ENCODE data around the gene FARSA. TPM values are rescaled to one million over a fixed set of nuclear protein-coding genes. Genes with fewer than 3 reads are reported as not detected.

FARSA gene
- total RNA-seq, 3 donors from 2014 or later = 26.1 to 53.7 (median 40.7) TPM

GRCh38 chr19:12882589-12882988 lies 50.9 kb downstream of the FARSA start:
- no peaks in the 10 kb centered on the region for H3K4me1 ChIP-seq
- no peak overlapping the region for H3K27ac ChIP-seq
- DNase-seq (ENCODE audit: low spot score in 2 of 2) = no peak
- no peak overlapping the region for H3K4me3 ChIP-seq
- peaks cover 0 to 17% of the 10 kb centered on the region in 2 donors for H3K27me3 ChIP-seq
- no peak for TF ChIP-seq POLR2AphosphoS5 (IDR thresholded peaks at IDR 0.05)
- no peak for TF ChIP-seq CTCF (IDR thresholded peaks at IDR 0.05)
- TF ChIP-seq POLR2A (IDR thresholded peaks at IDR 0.05) = no peak
- H3K9me3 ChIP-seq = peaks cover 9 to 15% of the 10 kb centered on the region in 2 donors
- intact Hi-C loops (cut with DNase I; ENCODE audit: low total_unique reads) = no loop called here
- H3K36me3 ChIP-seq = no peaks in the 10 kb centered on the region

- DNase-seq (ENCODE audit: low spot score in 2 of 2) = peak; percentile 97
- intact Hi-C loops (cut with DNase I; ENCODE audit: low total_unique reads) = no loop called here
- Histone ChIP-seq H3K4me1 (no peaks in the 10 kb centered on the region), H3K4me3 (peak within 1 kb of the TSS; percentile 66 to 83 (median 82)), H3K9me3 (peaks cover 9 to 15% of the 10 kb centered on the region in 2 donors), H3K36me3 (no peaks in the 10 kb centered on the region), H3K27ac (peak within 1 kb of the TSS; percentile 91 to 96), H3K27me3 (peaks cover 0 to 17% of the 10 kb centered on the region in 2 donors)
- peak; percentile 40 for TF ChIP-seq POLR2A (IDR thresholded peaks at IDR 0.05)
- no peak for TF ChIP-seq CTCF (IDR thresholded peaks at IDR 0.05)
- peak; percentile 51 to 81 (median 59) for TF ChIP-seq POLR2AphosphoS5 (IDR thresholded peaks at IDR 0.05)
Measured at GRCh38 chr19:12881172-12881808, 52.2 kb downstream of the FARSA start, which contains the start of gene DNASE2. Gene DNASE2 (minus strand): TSS chr19:12881449. CDS start chr19:12881375, 74 bp downstream.

GRCh38 chr19:12880551-12881171 lies 52.9 kb downstream of the FARSA start:
- H3K9me3 ChIP-seq = peaks cover 9 to 15% of the 10 kb centered on the region in 2 donors
- H3K27ac ChIP-seq = peak overlapping the region; percentile 91 to 96
- intact Hi-C loops (cut with DNase I; ENCODE audit: low total_unique reads) = no loop called here
- no peaks in the 10 kb centered on the region for H3K36me3 ChIP-seq
- no peaks in the 10 kb centered on the region for H3K4me1 ChIP-seq
- H3K27me3 ChIP-seq = peaks cover 0 to 13% of the 10 kb centered on the region in 2 donors
- DNase-seq (ENCODE audit: low spot score in 2 of 2) = peak in 1 of 2 donors; percentile 53
- H3K4me3 ChIP-seq = peak overlapping the region; percentile 66 to 83 (median 82)
- TF ChIP-seq POLR2A (IDR thresholded peaks at IDR 0.05) (no peak), POLR2AphosphoS5 (IDR thresholded peaks at IDR 0.05) (no peak), CTCF (IDR thresholded peaks at IDR 0.05) (no peak)

GRCh38 chr19:12875086-12875485 lies 58.4 kb downstream of the FARSA start:
- Histone ChIP-seq H3K36me3 (no peaks in the 10 kb centered on the region), H3K9me3 (no peaks in the 10 kb centered on the region), H3K27me3 (no peaks in the 10 kb centered on the region), H3K27ac (no peak overlapping the region), H3K4me1 (no peaks in the 10 kb centered on the region), H3K4me3 (no peak overlapping the region)
- no peak for TF ChIP-seq CTCF (IDR thresholded peaks at IDR 0.05)
- no peak for TF ChIP-seq POLR2A (IDR thresholded peaks at IDR 0.05)
- no peak for TF ChIP-seq POLR2AphosphoS5 (IDR thresholded peaks at IDR 0.05)
- no peak for DNase-seq (ENCODE audit: low spot score in 2 of 2)
- intact Hi-C loops (cut with DNase I; ENCODE audit: low total_unique reads) = no loop called here
